ELF-1 (cell line): ENCODE measurements around the gene SYCN.

Experiments used
- DNase-seq: peaks from one replicate; pipeline ENCODE4 v3.0.0-alpha.2; 2016; ENCODE audit warnings: low read depth, low spot score

The SYCN gene

GRCh38 chr19:39171479-39172465, 32.3 kb downstream of the SYCN start:
- DNase-seq = no peak

- DNase-seq = no peak
Measured at GRCh38 chr19:39170386-39171231, 33.5 kb downstream of the SYCN start.

GRCh38 chr19:39169143-39169810, 34.8 kb downstream of the SYCN start:
- no peak for DNase-seq

GRCh38 chr19:39168258-39169142, 35.6 kb downstream of the SYCN start:
- DNase-seq = no peak

- DNase-seq = peak; percentile 83
Measured at GRCh38 chr19:39167461-39168257, 36.4 kb downstream of the SYCN start.

- no peak for DNase-seq
Measured at GRCh38 chr19:39166571-39167391, 37.3 kb downstream of the SYCN start.

GRCh38 chr19:39165857-39166256, 38.2 kb downstream of the SYCN start:
- no peak for DNase-seq

GRCh38 chr19:39164289-39164688, 39.8 kb downstream of the SYCN start:
- DNase-seq = no peak

GRCh38 chr19:39163621-39164020, 40.4 kb downstream of the SYCN start:
- DNase-seq = no peak

- DNase-seq = no peak
Measured at GRCh38 chr19:39162441-39163043, 41.5 kb downstream of the SYCN start.

- DNase-seq = no peak
Measured at GRCh38 chr19:39160889-39161672, 43.0 kb downstream of the SYCN start.

- no peak for DNase-seq
Measured at GRCh38 chr19:39160523-39160861, 43.6 kb downstream of the SYCN start.

GRCh38 chr19:39158646-39159260, 45.3 kb downstream of the SYCN start:
- no peak for DNase-seq

- no peak for DNase-seq
Measured at GRCh38 chr19:39157997-39158389, 46.1 kb downstream of the SYCN start.

- no peak for DNase-seq
Measured at GRCh38 chr19:39157275-39157996, 46.6 kb downstream of the SYCN start.

- DNase-seq = no peak
Measured at GRCh38 chr19:39156326-39157230, 47.5 kb downstream of the SYCN start.
